ENCODE measurements around the gene PDE6A. TPM values are rescaled to one million over a fixed set of nuclear protein-coding genes. Genes with fewer than 3 reads are reported as not detected.
A peak's percentile ranks its signal among the peaks of the same experiment; 100 is the strongest.

Gene PDE6A
- polyA plus RNA-seq, 1 experiment: not detected

- POLR2A ChIA-PET: interaction anchor here (1.1 to 1.5 kb wide), 2 partner anchors 120 to 122 kb away, joined by 4 read pairs; no protein-coding TSS in a partner anchor
- TF ChIP-seq, protein P1, sequence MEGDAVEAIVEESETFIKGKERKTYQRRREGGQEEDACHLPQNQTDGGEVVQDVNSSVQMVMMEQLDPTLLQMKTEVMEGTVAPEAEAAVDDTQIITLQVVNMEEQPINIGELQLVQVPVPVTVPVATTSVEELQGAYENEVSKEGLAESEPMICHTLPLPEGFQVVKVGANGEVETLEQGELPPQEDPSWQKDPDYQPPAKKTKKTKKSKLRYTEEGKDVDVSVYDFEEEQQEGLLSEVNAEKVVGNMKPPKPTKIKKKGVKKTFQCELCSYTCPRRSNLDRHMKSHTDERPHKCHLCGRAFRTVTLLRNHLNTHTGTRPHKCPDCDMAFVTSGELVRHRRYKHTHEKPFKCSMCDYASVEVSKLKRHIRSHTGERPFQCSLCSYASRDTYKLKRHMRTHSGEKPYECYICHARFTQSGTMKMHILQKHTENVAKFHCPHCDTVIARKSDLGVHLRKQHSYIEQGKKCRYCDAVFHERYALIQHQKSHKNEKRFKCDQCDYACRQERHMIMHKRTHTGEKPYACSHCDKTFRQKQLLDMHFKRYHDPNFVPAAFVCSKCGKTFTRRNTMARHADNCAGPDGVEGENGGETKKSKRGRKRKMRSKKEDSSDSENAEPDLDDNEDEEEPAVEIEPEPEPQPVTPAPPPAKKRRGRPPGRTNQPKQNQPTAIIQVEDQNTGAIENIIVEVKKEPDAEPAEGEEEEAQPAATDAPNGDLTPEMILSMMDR (IDR thresholded peaks at IDR 0.05; ENCODE audit: low read depth, low read length): no peak
- Histone ChIP-seq H3K4me3 (ENCODE audit: low read depth, low read length) (no peak overlapping the region), H3K9me3 (ENCODE audit: control insufficient read depth, insufficient read depth, low read length) (no peaks in the 10 kb centered on the region), H3K27me3 (ENCODE audit: control insufficient read depth, insufficient read depth, low read length) (peaks cover 2% of the 10 kb centered on the region), H3K27ac (ENCODE audit: low read depth, low read length) (no peak overlapping the region)
- CTCF ChIA-PET: interaction anchor here (0.5 to 17.6 kb wide), 4 partner anchors 10 to 378 kb away, joined by 3 to 478 read pairs (median 346); partner anchors contain the start of gene SLC26A2
- DNase-seq (ENCODE audit: low read depth, low spot score): no peak
Observed at GRCh38 chr5:149840226-149840825, 104.3 kb downstream of the PDE6A start.

DNA sequence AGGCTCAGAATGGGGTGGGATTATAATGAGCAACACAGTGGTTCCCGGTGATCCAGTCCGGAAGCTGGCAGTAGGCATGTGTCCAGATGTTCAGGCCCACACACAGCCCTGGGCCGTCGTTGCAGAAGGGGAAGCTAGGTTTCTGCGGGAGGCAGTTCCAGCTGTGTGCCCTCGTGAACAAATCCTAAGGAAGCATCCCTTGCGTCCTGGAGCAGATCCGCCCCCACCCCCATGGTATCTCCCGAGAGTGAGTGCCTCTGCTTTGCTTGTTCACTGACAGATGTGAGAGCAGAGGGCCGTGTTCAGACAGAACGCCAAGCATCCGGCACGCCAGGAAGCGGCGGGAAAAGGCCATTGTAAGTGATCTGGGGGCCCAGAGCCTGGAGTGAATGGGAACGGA, 104.8 kb downstream of the PDE6A start:
- POLR2A ChIA-PET: interaction anchor here (0.6 to 1.5 kb wide), 3 partner anchors 120 to 161 kb away, joined by 4 read pairs; partner anchors contain the start of genes HMGXB3 and TIGD6
- Histone ChIP-seq H3K9me3 (ENCODE audit: control insufficient read depth, insufficient read depth, low read length) (no peaks in the 10 kb centered on the region), H3K27ac (ENCODE audit: low read depth, low read length) (peak overlapping the region; percentile 11), H3K27me3 (ENCODE audit: control insufficient read depth, insufficient read depth, low read length) (peaks cover 3% of the 10 kb centered on the region), H3K4me3 (ENCODE audit: low read depth, low read length) (no peak overlapping the region)
- TF ChIP-seq, protein P1 (IDR thresholded peaks at IDR 0.05; ENCODE audit: low read depth, low read length): no peak
- CTCF ChIA-PET: interaction anchor here (0.5 to 17.6 kb wide), 5 partner anchors 10 to 379 kb away, joined by 3 to 478 read pairs (median 325); partner anchors contain the start of gene SLC26A2
- DNase-seq (ENCODE audit: low read depth, low spot score): no peak

- no peak for DNase-seq (ENCODE audit: low read depth, low spot score)
- Histone ChIP-seq H3K27me3 (ENCODE audit: control insufficient read depth, insufficient read depth, low read length) (peaks cover 3% of the 10 kb centered on the region), H3K9me3 (ENCODE audit: control insufficient read depth, insufficient read depth, low read length) (no peaks in the 10 kb centered on the region), H3K27ac (ENCODE audit: low read depth, low read length) (no peak overlapping the region), H3K4me3 (ENCODE audit: low read depth, low read length) (no peak overlapping the region)
- CTCF ChIA-PET: interaction anchor here (1.1 to 17.6 kb wide), 12 partner anchors 11 to 380 kb away, joined by 3 to 478 read pairs (median 12); partner anchors contain the start of gene SLC26A2
- POLR2A ChIA-PET: interaction anchor here (0.6 to 1.5 kb wide), 3 partner anchors 121 to 161 kb away, joined by 4 read pairs; partner anchors contain the start of genes HMGXB3 and TIGD6
- TF ChIP-seq, protein P1 (IDR thresholded peaks at IDR 0.05; ENCODE audit: low read depth, low read length): no peak
Observed at GRCh38 chr5:149838881-149839739, 105.5 kb downstream of the PDE6A start.

DNA sequence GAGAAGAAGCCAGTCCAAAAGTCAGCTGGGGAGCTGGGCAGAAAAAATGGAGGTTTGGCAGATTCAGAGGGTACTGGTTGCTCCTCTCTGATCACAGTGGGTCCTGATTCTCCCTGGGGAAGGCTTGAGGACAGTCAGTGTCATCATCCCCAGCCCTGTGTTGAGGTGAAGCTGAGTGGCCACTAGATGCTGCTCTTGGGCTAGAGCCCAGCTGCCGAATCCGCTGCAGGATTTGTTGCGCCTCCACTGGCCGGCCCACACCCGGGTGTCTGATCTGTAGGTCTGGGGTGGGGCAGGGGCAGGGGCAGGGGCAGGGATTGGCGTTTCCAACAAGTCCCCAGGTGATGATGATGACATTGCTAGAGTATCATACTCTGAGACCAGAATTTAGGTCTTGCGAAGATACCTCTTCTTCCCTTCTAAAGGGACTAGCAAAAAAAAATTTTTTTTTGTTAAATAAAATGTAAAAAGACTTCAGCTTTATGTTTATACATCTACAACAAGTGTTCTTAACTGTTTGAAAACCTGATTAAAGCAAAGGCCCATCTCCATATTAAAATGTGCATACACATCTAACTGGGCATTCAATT, 106.8 kb downstream of the PDE6A start:
- POLR2A ChIA-PET: interaction anchor here (1.0 kb wide), 1 partner anchor 163 kb away, joined by 4 read pairs; the partner anchor contains the start of genes HMGXB3 and TIGD6
- TF ChIP-seq, protein P1 (IDR thresholded peaks at IDR 0.05; ENCODE audit: low read depth, low read length): peak; percentile 94
- peaks cover 3% of the 10 kb centered on the region for H3K27me3 ChIP-seq (ENCODE audit: control insufficient read depth, insufficient read depth, low read length)
- peak; percentile 29 for DNase-seq (ENCODE audit: low read depth, low spot score)
- no peaks in the 10 kb centered on the region for H3K9me3 ChIP-seq (ENCODE audit: control insufficient read depth, insufficient read depth, low read length)
- H3K4me3 ChIP-seq (ENCODE audit: low read depth, low read length): no peak overlapping the region
- no peak overlapping the region for H3K27ac ChIP-seq (ENCODE audit: low read depth, low read length)
- CTCF ChIA-PET: interaction anchor here (0.6 to 17.6 kb wide), 21 partner anchors 8 to 198 kb away, joined by 3 to 478 read pairs (median 5); partner anchors contain the start of gene SLC26A2
